ENCODE measurements around the gene CHN2.
A peak's percentile ranks its signal among the peaks of the same experiment; 100 is the strongest.
"Not testable (repeated sequence)": the region's sequence is repeated elsewhere in the genome, so short reads cannot be mapped to it uniquely, and the experiment has no call there.

CHN2 gene

GRCh38 chr7:29262191-29262917 lies 67.8 kb downstream of the CHN2 start:
- TF ChIP-seq PAX5 (IDR thresholded peaks at IDR 0.05; ENCODE audit: insufficient read depth, low read length, severe bottlenecking) = no peak
- TF ChIP-seq TAF1 (IDR thresholded peaks at IDR 0.05; ENCODE audit: low read depth, low read length) = no peak
- no peak for TF ChIP-seq POLR2A (IDR thresholded peaks at IDR 0.05; ENCODE audit: low read depth, low read length)
- no peak for TF ChIP-seq POU2F2 (IDR thresholded peaks at IDR 0.05; ENCODE audit: low read depth, low read length)
- TF ChIP-seq SPI1 (IDR thresholded peaks at IDR 0.05; ENCODE audit: low read depth, low read length) = no peak
- no peak for TF ChIP-seq POLR2AphosphoS5 (IDR thresholded peaks at IDR 0.05; ENCODE audit: low read depth, low read length)
- no peak for DNase-seq (ENCODE audit: insufficient read length, low spot score)
- FAIRE-seq = no peak

DNA sequence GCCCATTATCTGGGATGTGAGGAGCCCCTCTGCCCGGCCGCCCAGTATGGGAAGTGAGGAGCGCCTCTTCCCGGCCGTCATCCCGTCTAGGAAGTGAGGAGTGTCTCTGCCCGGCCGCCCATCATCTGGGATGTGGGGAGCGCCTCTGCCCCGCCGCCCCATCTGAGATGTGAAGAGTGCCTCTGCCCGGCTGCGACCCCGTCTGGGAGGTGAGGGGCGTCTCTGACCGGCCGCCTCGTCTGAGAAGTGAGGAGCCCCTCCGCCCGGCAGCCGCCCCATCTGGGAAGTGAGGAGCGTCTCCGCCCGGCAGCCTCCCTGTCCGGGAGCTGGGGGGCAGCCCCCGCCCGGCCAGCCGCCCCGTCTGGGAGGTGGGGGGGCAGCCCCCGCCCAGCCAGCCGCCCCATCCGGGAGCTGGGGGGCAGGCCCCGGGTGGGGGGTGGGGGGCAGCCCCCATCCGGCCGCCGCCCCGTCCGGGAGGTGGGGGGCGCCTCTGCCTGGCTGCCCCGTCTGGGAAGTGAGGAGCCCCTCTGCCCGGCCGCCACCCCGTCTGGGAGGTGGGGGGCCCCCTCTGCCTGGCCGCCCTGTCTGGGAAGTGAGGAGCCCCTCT lies 69.1 kb downstream of the CHN2 start:
- not testable (repeated sequence) for DNase-seq (ENCODE audit: insufficient read length, low spot score); FAIRE-seq

DNA sequence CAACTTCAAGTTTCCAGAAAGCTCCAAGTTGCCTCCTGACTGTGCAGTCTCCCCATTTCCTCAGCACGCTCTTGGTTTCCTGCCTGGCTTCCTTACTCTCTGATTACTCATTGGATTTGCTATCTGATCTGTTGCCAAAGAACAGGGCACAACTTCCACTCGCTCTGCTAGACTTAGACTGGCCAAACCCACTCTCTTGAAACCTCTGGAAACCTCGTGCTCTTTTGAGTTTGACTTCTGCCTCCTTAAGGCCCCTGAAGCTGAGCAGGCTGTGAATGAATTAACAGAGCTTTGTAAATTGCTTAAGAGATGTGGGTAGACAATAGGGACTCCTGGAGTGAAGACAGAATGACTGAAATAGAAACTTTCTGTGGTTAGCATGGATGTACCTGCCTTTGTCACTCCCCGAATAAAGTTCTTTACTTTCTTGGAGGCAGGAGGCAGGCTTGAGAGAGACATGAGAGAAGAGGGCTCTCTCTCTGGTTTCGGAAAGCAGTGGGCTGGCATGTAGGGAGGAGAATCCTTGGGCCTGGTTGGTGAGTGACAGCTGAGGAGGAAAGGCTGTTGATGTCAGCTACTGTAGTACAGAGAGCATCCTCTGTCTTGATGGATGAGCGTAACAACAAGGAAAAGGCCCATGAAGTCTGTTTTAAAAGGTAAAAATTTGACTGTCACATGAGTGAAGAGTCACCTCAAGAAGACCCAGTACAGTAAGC lies 70.8 kb downstream of the CHN2 start:
- TF ChIP-seq POU2F2 (IDR thresholded peaks at IDR 0.05; ENCODE audit: low read depth, low read length) = no peak
- TF ChIP-seq TAF1 (IDR thresholded peaks at IDR 0.05; ENCODE audit: low read depth, low read length) = no peak
- TF ChIP-seq POLR2AphosphoS5 (IDR thresholded peaks at IDR 0.05; ENCODE audit: low read depth, low read length) = no peak
- no peak for TF ChIP-seq POLR2A (IDR thresholded peaks at IDR 0.05; ENCODE audit: low read depth, low read length)
- TF ChIP-seq SPI1 (IDR thresholded peaks at IDR 0.05; ENCODE audit: low read depth, low read length) = no peak
- no peak for TF ChIP-seq PAX5 (IDR thresholded peaks at IDR 0.05; ENCODE audit: insufficient read depth, low read length, severe bottlenecking)
- DNase-seq (ENCODE audit: insufficient read length, low spot score) (no peak), FAIRE-seq (no peak)

DNA sequence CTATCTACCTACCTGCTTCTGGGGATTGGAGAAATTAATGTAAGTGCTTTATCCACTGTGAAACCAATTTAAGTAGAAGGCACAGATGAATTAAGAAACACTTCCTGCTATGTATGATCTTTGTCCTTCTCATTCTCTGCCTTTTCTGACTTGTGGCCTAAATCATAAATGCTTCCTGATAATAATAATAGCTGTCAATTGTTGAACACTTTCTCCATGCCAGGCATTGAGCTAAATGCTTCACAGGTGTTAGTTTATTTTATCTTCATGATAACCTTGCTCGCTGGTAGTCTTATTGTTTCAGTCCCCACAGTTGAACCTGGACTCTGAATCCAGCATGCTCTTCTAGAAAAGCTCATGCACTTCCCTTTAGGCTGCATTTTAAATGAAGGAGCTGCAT lies 75.4 kb downstream of the CHN2 start:
- no peak for FAIRE-seq
- no peak for DNase-seq (ENCODE audit: insufficient read length, low spot score)
- TF ChIP-seq PAX5 (IDR thresholded peaks at IDR 0.05; ENCODE audit: insufficient read depth, low read length, severe bottlenecking) (no peak), POLR2AphosphoS5 (IDR thresholded peaks at IDR 0.05; ENCODE audit: low read depth, low read length) (no peak), SPI1 (IDR thresholded peaks at IDR 0.05; ENCODE audit: low read depth, low read length) (no peak), TAF1 (IDR thresholded peaks at IDR 0.05; ENCODE audit: low read depth, low read length) (no peak), POLR2A (IDR thresholded peaks at IDR 0.05; ENCODE audit: low read depth, low read length) (no peak), POU2F2 (IDR thresholded peaks at IDR 0.05; ENCODE audit: low read depth, low read length) (no peak)

DNA sequence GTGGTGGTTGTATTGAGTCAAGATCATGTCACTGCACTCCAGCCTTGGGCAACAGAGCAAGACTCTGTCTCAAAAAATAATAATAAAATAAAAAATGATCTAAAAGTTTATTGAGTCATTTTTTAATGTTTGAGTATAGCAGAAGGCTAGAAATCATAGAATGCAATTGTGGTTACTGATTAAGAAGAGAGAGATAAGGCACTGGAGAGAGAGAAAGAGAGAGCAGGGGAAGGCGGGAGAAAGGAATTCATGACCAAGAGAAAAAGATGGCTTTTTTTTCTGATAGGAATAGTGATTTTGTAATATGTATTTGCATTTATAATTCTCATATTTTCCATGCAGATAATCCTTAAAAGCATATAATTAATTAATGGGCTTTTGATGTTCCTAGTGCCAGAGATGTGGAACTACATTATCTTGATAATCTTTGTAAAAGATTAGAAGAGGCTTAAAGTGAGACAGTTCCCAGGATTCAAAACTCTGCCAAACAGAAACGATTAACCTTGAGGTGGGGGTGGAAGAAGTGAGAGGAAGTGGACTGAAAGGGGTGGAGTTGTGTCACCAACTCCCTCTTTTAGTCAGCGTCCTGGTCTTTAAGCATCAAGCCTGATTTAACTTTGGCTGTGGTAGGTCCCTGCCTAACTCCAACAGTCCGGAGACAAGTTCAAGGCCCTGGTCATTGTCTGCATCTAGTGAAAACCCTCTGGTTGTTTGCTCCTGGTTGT lies 76.2 kb downstream of the CHN2 start:
- TF ChIP-seq TAF1 (IDR thresholded peaks at IDR 0.05; ENCODE audit: low read depth, low read length) (no peak), SPI1 (IDR thresholded peaks at IDR 0.05; ENCODE audit: low read depth, low read length) (peak; percentile 52)
- FAIRE-seq (no peak), DNase-seq (ENCODE audit: insufficient read length, low spot score) (no peak)

GRCh38 chr7:29271319-29271658 lies 76.7 kb downstream of the CHN2 start:
- TF ChIP-seq POLR2A (IDR thresholded peaks at IDR 0.05; ENCODE audit: low read depth, low read length) (no peak), POU2F2 (IDR thresholded peaks at IDR 0.05; ENCODE audit: low read depth, low read length) (no peak), PAX5 (IDR thresholded peaks at IDR 0.05; ENCODE audit: insufficient read depth, low read length, severe bottlenecking) (no peak), TAF1 (IDR thresholded peaks at IDR 0.05; ENCODE audit: low read depth, low read length) (no peak), POLR2AphosphoS5 (IDR thresholded peaks at IDR 0.05; ENCODE audit: low read depth, low read length) (no peak), SPI1 (IDR thresholded peaks at IDR 0.05; ENCODE audit: low read depth, low read length) (no peak)
- FAIRE-seq (no peak), DNase-seq (ENCODE audit: insufficient read length, low spot score) (no peak)

DNA sequence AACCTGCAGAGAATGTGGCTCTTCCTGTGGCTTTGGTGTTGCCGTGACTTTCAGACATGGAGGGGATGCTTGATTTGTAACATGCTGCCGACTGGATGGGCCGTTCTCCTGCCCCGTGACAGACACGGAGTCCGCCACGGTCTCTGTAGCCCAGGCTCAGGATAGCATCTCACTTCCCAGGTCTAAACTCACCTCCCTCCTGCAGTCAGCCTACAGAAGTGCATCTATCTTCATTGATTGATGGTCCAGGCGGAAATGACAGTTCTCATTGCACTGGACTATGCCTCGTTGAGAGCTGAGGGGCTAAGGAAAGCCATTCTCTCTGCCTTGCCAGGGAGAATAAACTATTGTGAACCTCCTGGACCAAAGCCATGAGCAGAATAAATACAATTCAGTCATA lies 77.5 kb downstream of the CHN2 start:
- no peak for DNase-seq (ENCODE audit: insufficient read length, low spot score)
- no peak for FAIRE-seq
- TF ChIP-seq TAF1 (IDR thresholded peaks at IDR 0.05; ENCODE audit: low read depth, low read length) = no peak
- TF ChIP-seq SPI1 (IDR thresholded peaks at IDR 0.05; ENCODE audit: low read depth, low read length) = no peak

- no peak for FAIRE-seq
- DNase-seq (ENCODE audit: insufficient read length, low spot score) = no peak
- TF ChIP-seq POU2F2 (IDR thresholded peaks at IDR 0.05; ENCODE audit: low read depth, low read length) (no peak), SPI1 (IDR thresholded peaks at IDR 0.05; ENCODE audit: low read depth, low read length) (no peak), POLR2A (IDR thresholded peaks at IDR 0.05; ENCODE audit: low read depth, low read length) (no peak), PAX5 (IDR thresholded peaks at IDR 0.05; ENCODE audit: insufficient read depth, low read length, severe bottlenecking) (no peak), TAF1 (IDR thresholded peaks at IDR 0.05; ENCODE audit: low read depth, low read length) (no peak), POLR2AphosphoS5 (IDR thresholded peaks at IDR 0.05; ENCODE audit: low read depth, low read length) (no peak)
These were observed 79.8 kb downstream of the CHN2 start for GRCh38 chr7:29274146-29275017.

GRCh38 chr7:29275018-29275318 lies 80.4 kb downstream of the CHN2 start:
- no peak for DNase-seq (ENCODE audit: insufficient read length, low spot score)

More at GRCh38 chr7:29275018-29275318, 80.4 kb downstream of the CHN2 start:
- no peak for FAIRE-seq
- no peak for TF ChIP-seq POU2F2 (IDR thresholded peaks at IDR 0.05; ENCODE audit: low read depth, low read length)
- TF ChIP-seq PAX5 (IDR thresholded peaks at IDR 0.05; ENCODE audit: insufficient read depth, low read length, severe bottlenecking) = no peak
- no peak for TF ChIP-seq POLR2A (IDR thresholded peaks at IDR 0.05; ENCODE audit: low read depth, low read length)
- no peak for TF ChIP-seq TAF1 (IDR thresholded peaks at IDR 0.05; ENCODE audit: low read depth, low read length)
- TF ChIP-seq SPI1 (IDR thresholded peaks at IDR 0.05; ENCODE audit: low read depth, low read length) = no peak
- no peak for TF ChIP-seq POLR2AphosphoS5 (IDR thresholded peaks at IDR 0.05; ENCODE audit: low read depth, low read length)
